SU-DHL-6 (cell line): Measurements from ENCODE around the gene OR2A1.
"Not testable (repeated sequence)": the region's sequence is repeated elsewhere in the genome, so short reads cannot be mapped to it uniquely, and the experiment has no call there.

Source experiments
- CTCF ChIP-seq: fragments of 200-600 bp; sonication (generic); IDR thresholded peaks from one replicate; pipeline ENCODE4 v1.5.1; 2017; ENCODE audit warnings: antibody characterized with exemption, mild to moderate bottlenecking, low read length, moderate library complexity; ENCODE audit not compliant: insufficient read depth, poor library complexity, severe bottlenecking
- EZH2phosphoT487 ChIP-seq: fragments of 200-600 bp; sonication (generic), shearing (Covaris generic); conservative IDR thresholded peaks from 2 replicates; pipeline ENCODE4 v1.6.1; 2018; ENCODE audit warnings: mild to moderate bottlenecking, antibody characterized with exemption, low read length, moderate library complexity, mixed read lengths

GRCh38 chr7:144269188-144269587 is 43.0 kb upstream of the OR2A1 start, which contains the start of gene CTAGE8:
- TF ChIP-seq CTCF, EZH2phosphoT487: not testable (repeated sequence)
